ENCODE results near the gene UGGT1. TPM values are rescaled to one million over a fixed set of nuclear protein-coding genes. Genes with fewer than 3 reads are reported as not detected.

The UGGT1 gene
- polyA plus RNA-seq, 1 donor (not counting 4 experiments of a cell fraction or from before 2014, with no cell fraction given), result 26.7 TPM

DNA sequence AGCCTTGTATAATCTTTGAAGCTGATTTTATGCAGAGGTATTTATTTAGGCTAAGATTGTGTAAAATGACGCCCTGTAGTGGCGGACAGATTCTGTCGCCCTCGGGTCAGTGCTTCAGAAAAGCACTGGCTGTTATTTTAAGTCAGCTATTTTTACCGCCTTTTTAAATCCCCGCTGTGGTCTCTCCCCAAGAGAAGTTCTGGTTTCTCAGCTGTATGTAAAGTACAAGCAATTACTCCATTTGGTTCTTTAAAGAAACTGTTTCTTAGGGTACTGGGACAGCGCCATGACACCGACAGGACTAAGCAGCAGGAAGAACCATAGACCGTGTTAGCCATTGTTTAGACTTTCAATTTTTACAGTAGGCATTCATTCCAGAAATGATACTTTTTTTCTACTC lies 65.0 kb downstream of the UGGT1 start:
- no peak overlapping the region for H3K27ac ChIP-seq (ENCODE audit: control insufficient read depth, insufficient read depth, low read length)
- no peak for TF ChIP-seq EZH2 (IDR thresholded peaks at IDR 0.05; ENCODE audit: low read length)
- TF ChIP-seq, protein P1, sequence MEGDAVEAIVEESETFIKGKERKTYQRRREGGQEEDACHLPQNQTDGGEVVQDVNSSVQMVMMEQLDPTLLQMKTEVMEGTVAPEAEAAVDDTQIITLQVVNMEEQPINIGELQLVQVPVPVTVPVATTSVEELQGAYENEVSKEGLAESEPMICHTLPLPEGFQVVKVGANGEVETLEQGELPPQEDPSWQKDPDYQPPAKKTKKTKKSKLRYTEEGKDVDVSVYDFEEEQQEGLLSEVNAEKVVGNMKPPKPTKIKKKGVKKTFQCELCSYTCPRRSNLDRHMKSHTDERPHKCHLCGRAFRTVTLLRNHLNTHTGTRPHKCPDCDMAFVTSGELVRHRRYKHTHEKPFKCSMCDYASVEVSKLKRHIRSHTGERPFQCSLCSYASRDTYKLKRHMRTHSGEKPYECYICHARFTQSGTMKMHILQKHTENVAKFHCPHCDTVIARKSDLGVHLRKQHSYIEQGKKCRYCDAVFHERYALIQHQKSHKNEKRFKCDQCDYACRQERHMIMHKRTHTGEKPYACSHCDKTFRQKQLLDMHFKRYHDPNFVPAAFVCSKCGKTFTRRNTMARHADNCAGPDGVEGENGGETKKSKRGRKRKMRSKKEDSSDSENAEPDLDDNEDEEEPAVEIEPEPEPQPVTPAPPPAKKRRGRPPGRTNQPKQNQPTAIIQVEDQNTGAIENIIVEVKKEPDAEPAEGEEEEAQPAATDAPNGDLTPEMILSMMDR (optimal IDR thresholded peaks at IDR 0.05 in 1 of 3, IDR thresholded peaks at IDR 0.05 in 1 of 3, conservative IDR thresholded peaks at IDR 0.05 in 1 of 3; ENCODE audit: extremely low read depth in 1 of 3, insufficient read depth in 2 of 3, low read length in 3 of 3), result no peak
- no peak overlapping the region for H3K4me3 ChIP-seq (ENCODE audit: control insufficient read depth in 2 of 3, extremely low read depth in 1 of 3, insufficient read depth in 2 of 3, low read depth in 1 of 3, low read length in 3 of 3)
- no peak overlapping the region for H3K4me2 ChIP-seq (ENCODE audit: control insufficient read depth, extremely low read depth, insufficient read depth, low read depth, low read length)
- FAIRE-seq (no peak), DNase-seq (ENCODE audit: low read depth, low spot score) (no peak)
- no peak overlapping the region for H2AFZ ChIP-seq (ENCODE audit: control insufficient read depth, low read length)
- H3K9me1 ChIP-seq (ENCODE audit: control insufficient read depth, extremely low read depth, insufficient read depth, low read length), result no peaks in the 10 kb centered on the region
- no peaks in the 10 kb centered on the region for H3K9me3 ChIP-seq (ENCODE audit: control insufficient read depth, low read depth, low read length)
- H3K9ac ChIP-seq (ENCODE audit: control insufficient read depth, extremely low read depth, insufficient read depth, low read length), result no peak overlapping the region
- no peaks in the 10 kb centered on the region for H4K20me1 ChIP-seq (ENCODE audit: control insufficient read depth, extremely low read depth, insufficient read depth, low read length)
- dilution Hi-C loops (cut with MboI; ENCODE audit: extremely low pct_ligation_motif_present, low sequenced_read_pairs), result no loop called here
- peaks cover 19% of the 10 kb centered on the region in 2 experiments for H3K36me3 ChIP-seq (ENCODE audit: control insufficient read depth in 2 of 2, extremely low read depth in 1 of 2, insufficient read depth in 2 of 2, low read length in 2 of 2)
- H3K27me3 ChIP-seq (ENCODE audit: control insufficient read depth, extremely low read depth, insufficient read depth, low read length), result no peaks in the 10 kb centered on the region
- no peaks in the 10 kb centered on the region for H3K4me1 ChIP-seq (ENCODE audit: control insufficient read depth, extremely low read depth, insufficient read depth, low read length)
- H3K79me2 ChIP-seq (ENCODE audit: control insufficient read depth, insufficient read depth, low read length), result no peaks in the 10 kb centered on the region

DNA sequence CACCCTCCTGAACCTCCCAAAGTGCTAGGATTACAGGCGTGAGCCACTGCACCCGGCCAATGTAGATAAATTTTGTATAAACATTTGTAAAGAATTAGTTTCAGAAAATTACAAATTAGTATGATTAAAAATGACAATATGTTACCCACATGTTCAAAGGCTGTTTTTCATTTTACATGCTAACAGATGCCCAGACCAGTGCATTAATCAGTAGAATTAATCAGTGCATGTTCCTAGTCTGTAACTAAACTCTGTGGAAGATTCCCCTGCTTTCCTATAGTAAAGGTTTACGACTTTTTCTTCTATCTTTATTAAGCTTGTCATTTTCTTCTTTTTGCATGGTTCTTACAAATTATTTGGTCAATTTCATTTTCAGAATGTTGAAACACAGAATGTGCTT lies 65.8 kb downstream of the UGGT1 start:
- Histone ChIP-seq H3K4me2 (ENCODE audit: control insufficient read depth, extremely low read depth, insufficient read depth, low read depth, low read length) (no peak overlapping the region), H3K9me3 (ENCODE audit: control insufficient read depth, low read depth, low read length) (no peaks in the 10 kb centered on the region), H4K20me1 (ENCODE audit: control insufficient read depth, extremely low read depth, insufficient read depth, low read length) (no peaks in the 10 kb centered on the region), H3K79me2 (ENCODE audit: control insufficient read depth, insufficient read depth, low read length) (no peaks in the 10 kb centered on the region), H3K27ac (ENCODE audit: control insufficient read depth, insufficient read depth, low read length) (no peak overlapping the region), H2AFZ (ENCODE audit: control insufficient read depth, low read length) (no peak overlapping the region), H3K9ac (ENCODE audit: control insufficient read depth, extremely low read depth, insufficient read depth, low read length) (no peak overlapping the region), H3K4me1 (ENCODE audit: control insufficient read depth, extremely low read depth, insufficient read depth, low read length) (no peaks in the 10 kb centered on the region), H3K27me3 (ENCODE audit: control insufficient read depth, extremely low read depth, insufficient read depth, low read length) (no peaks in the 10 kb centered on the region), H3K9me1 (ENCODE audit: control insufficient read depth, extremely low read depth, insufficient read depth, low read length) (no peaks in the 10 kb centered on the region), H3K36me3 (ENCODE audit: control insufficient read depth in 2 of 2, extremely low read depth in 1 of 2, insufficient read depth in 2 of 2, low read length in 2 of 2) (peaks cover 19 to 20% of the 10 kb centered on the region in 2 experiments), H3K4me3 (ENCODE audit: control insufficient read depth in 2 of 3, extremely low read depth in 1 of 3, insufficient read depth in 2 of 3, low read depth in 1 of 3, low read length in 3 of 3) (no peak overlapping the region)
- dilution Hi-C loops (cut with MboI; ENCODE audit: extremely low pct_ligation_motif_present, low sequenced_read_pairs), result no loop called here
- TF ChIP-seq, protein P1 (optimal IDR thresholded peaks at IDR 0.05 in 1 of 3, IDR thresholded peaks at IDR 0.05 in 1 of 3, conservative IDR thresholded peaks at IDR 0.05 in 1 of 3; ENCODE audit: extremely low read depth in 1 of 3, insufficient read depth in 2 of 3, low read length in 3 of 3), result no peak
- TF ChIP-seq EZH2 (IDR thresholded peaks at IDR 0.05; ENCODE audit: low read length), result no peak
- DNase-seq (ENCODE audit: low read depth, low spot score), result no peak
- FAIRE-seq, result no peak

All from keratinocyte (primary cell).